B cell (primary cell): ENCODE data around the gene CLDN6. TPM values are rescaled to one million over a fixed set of nuclear protein-coding genes. Genes with fewer than 3 reads are reported as not detected.
A peak's percentile ranks its signal among the peaks of the same experiment; 100 is the strongest.

ENCODE experiments used
- ATAC-seq: fragments of 200-7000 bp; cut with Tn5 transposase; one replicate; pipeline ENCODE4 v1.10.0; 2021; ENCODE audit warnings: low read depth, mild to moderate bottlenecking, moderate number of reproducible peaks, moderate library complexity
- CTCF ChIA-PET: fragments of 350-600 bp; sonication (Branson Sonifier 250); formaldehyde crosslinking; loops from one replicate; lab custom pipeline; 2021; ENCODE audit warnings: antibody characterized with exemption, inconsistent platforms; lab: Charles Lee
- POLR2A ChIA-PET: fragments of 350-600 bp; sonication (Branson Sonifier 250); formaldehyde crosslinking; loops from one replicate; lab custom pipeline; 2021; ENCODE audit warnings: antibody characterized with exemption; lab: Charles Lee
- DNase-seq: peaks from one replicate; pipeline ENCODE4 v3.0.0; 2013
- H2AFZ ChIP-seq: 2 replicates; pipeline ENCODE4 v1.6.1; 2012; ENCODE audit warnings: mild to moderate bottlenecking, low read depth, low read length; ENCODE audit not compliant: insufficient read depth, poor library complexity, severe bottlenecking
- H3K27ac ChIP-seq, 2 donors: 1 replicate in 1 of 2; 2 replicates in 1 of 2; pipeline ENCODE4 v1.5.1; 2012 to 2013; ENCODE audit warnings: low read length in 2 of 2, mild to moderate bottlenecking in 2 of 2, moderate library complexity in 1 of 2
- H3K27me3 ChIP-seq, 4 experiments: fragments of 200-600 bp in 1 of 4; sonication (generic) in 1 of 4; replicated peaks in 1 of 4; 1 replicate in 2 of 4; 2 replicates in 2 of 4; pipeline versions ENCODE4 v1.6.1 to v1.7.0; 2013 to 2016; ENCODE audit warnings: low read length in 3 of 4, mild to moderate bottlenecking in 2 of 4, mixed read lengths in 1 of 4, moderate library complexity in 1 of 4; ENCODE audit not compliant: insufficient read depth in 4 of 4, control insufficient read depth in 3 of 4; ENCODE audit errors: control extremely low read depth in 1 of 4
- H3K36me3 ChIP-seq, 2 experiments: replicated peaks in 1 of 2; 1 replicate in 1 of 2; 2 replicates in 1 of 2; pipeline versions ENCODE4 v1.6.1 to v1.7.1; 2013; ENCODE audit warnings: low read length in 1 of 2; ENCODE audit not compliant: insufficient read depth in 2 of 2, control insufficient read depth in 1 of 2; ENCODE audit errors: control extremely low read depth in 1 of 2, extremely low read depth in 1 of 2
- H3K4me1 ChIP-seq, 2 donors: fragments of 200-600 bp in 1 of 2; sonication (generic) in 1 of 2; 1 replicate in 1 of 2; 2 replicates in 1 of 2; pipeline versions ENCODE4 v1.5.1 to v1.6.1; 2013 to 2017; ENCODE audit warnings: low read length in 2 of 2; ENCODE audit not compliant: control insufficient read depth in 2 of 2, insufficient read depth in 2 of 2
- H3K4me2 ChIP-seq: replicated peaks from 2 replicates; pipeline ENCODE3; 2012; ENCODE audit warnings: mild to moderate bottlenecking, low read depth, low read length; ENCODE audit not compliant: poor library complexity, severe bottlenecking
- H3K4me3 ChIP-seq, 5 experiments: fragments of 200-600 bp in 1 of 5; sonication (generic) in 1 of 5; 1 replicate in 3 of 5; 2 replicates in 2 of 5; pipeline versions ENCODE4 v1.5.1 to v1.7.0; 2011 to 2016; ENCODE audit warnings: low read length in 4 of 5, mild to moderate bottlenecking in 4 of 5, low read depth in 2 of 5, control low read depth in 1 of 5, moderate library complexity in 1 of 5; ENCODE audit not compliant: insufficient read depth in 1 of 5; ENCODE audit errors: control extremely low read depth in 1 of 5, extremely low read depth in 1 of 5
- H3K79me2 ChIP-seq: fragments of 200-600 bp; sonication (generic); one replicate; pipeline ENCODE4 v1.6.0; 2016; ENCODE audit warnings: low read length; ENCODE audit not compliant: control insufficient read depth, insufficient read depth
- H3K9ac ChIP-seq: fragments of 200-600 bp; sonication (generic); 2 replicates; pipeline ENCODE4 v1.6.1; 2017; ENCODE audit warnings: mild to moderate bottlenecking, low read length, moderate library complexity
- H3K9me3 ChIP-seq, 3 donors: one replicate each; pipeline versions ENCODE4 v1.6.1 to v1.7.1; 2013; ENCODE audit warnings: low read length in 2 of 3; ENCODE audit not compliant: control insufficient read depth in 2 of 3, insufficient read depth in 1 of 3; ENCODE audit errors: control extremely low read depth in 1 of 3
- H4K20me1 ChIP-seq: 2 replicates; pipeline ENCODE4 v1.6.0; 2012; ENCODE audit warnings: mild to moderate bottlenecking, low read length; ENCODE audit not compliant: insufficient read depth, control insufficient read depth, poor library complexity, severe bottlenecking
- H3K27ac Mint-ChIP-seq: one replicate; pipeline ENCODE4 v1.8.0; 2021; ENCODE audit warnings: mixed read lengths
- H3K27me3 Mint-ChIP-seq: one replicate; pipeline ENCODE4 v1.8.0; 2021; ENCODE audit warnings: mixed read lengths
- H3K4me1 Mint-ChIP-seq: one replicate; pipeline ENCODE4 v1.8.0; 2021; ENCODE audit warnings: mixed read lengths
- H3K4me3 Mint-ChIP-seq: one replicate; pipeline ENCODE4 v1.8.0; 2021; ENCODE audit warnings: mixed read lengths
- H3K9me3 Mint-ChIP-seq: one replicate; pipeline ENCODE4 v1.8.0; 2022; ENCODE audit warnings: mixed read lengths; ENCODE audit not compliant: insufficient read depth
- CTCF ChIP-seq: fragments of 200-600 bp; IDR thresholded peaks from one replicate; pipeline ENCODE4 v1.8.0; 2022; ENCODE audit warnings: antibody characterized with exemption, mild to moderate bottlenecking
- EZH2 ChIP-seq: IDR thresholded peaks from 2 replicates; pipeline ENCODE4 v1.6.1; 2012; ENCODE audit warnings: borderline replicate concordance, low read depth, mild to moderate bottlenecking, moderate library complexity, low read length; ENCODE audit not compliant: insufficient read depth, poor library complexity, severe bottlenecking
- WGBS: methylation state at CpG from one replicate; pipeline ENCODE4 v1.1.5; 2013; ENCODE audit warnings: missing lambda C conversion rate; ENCODE audit not compliant: insufficient coverage; 5-methylcytosine and 5-hydroxymethylcytosine counted together
- intact Hi-C: fragments of 100-400 bp; cut with micrococcal nuclease; formaldehyde crosslinking; loops from one replicate; pipeline ENCODE4 v1.10.0; 2022
- polyA plus RNA-seq: library from polyadenylated mRNA; depleted of rRNA; stranded (reverse); fragments of >200 nt; gene quantifications from 2 replicates; pipeline ENCODE4 v1.2.3, GENCODE V29; 2012
- total RNA-seq, 2 donors: library from RNA; stranded (reverse); fragments of 120-200 nt in 1 of 2; gene quantifications; 1 replicate in 1 of 2; 2 replicates in 1 of 2; pipeline versions ENCODE4 v1.2.3 to v1.2.4, GENCODE V29; 2013 to 2022

CLDN6 gene
- total and polyA plus RNA-seq, 2 donors (not counting 1 experiment from before 2014, with no cell fraction given) = not detected

- Histone ChIP-seq H3K36me3 (no peaks in the 10 kb centered on the region), H3K4me2 (peak overlapping the region; percentile 99), H3K4me3 (peak overlapping the region in 2 of 5 experiments; percentile 29 to 37), H3K27me3 (peaks cover 0 to 62% (median 19%) of the 10 kb centered on the region in 4 experiments), H3K9me3 (peaks cover 0 to 28% (median 0%) of the 10 kb centered on the region in 3 donors), H3K79me2 (no peaks in the 10 kb centered on the region), H2AFZ (peak overlapping the region; percentile 49), H3K4me1 (peaks cover 70 to 73% of the 10 kb centered on the region in 2 donors), H4K20me1 (peaks cover 34% of the 10 kb centered on the region), H3K27ac (no peak overlapping the region), H3K9ac (peak overlapping the region; percentile 35)
- H3K27ac Mint-ChIP-seq = no peak overlapping the region
- ChIA-PET POLR2A (interaction anchor here (0.6 to 2.0 kb wide), 2 partner anchors 13 to 434 kb away, joined by 10 read pairs; partner anchors contain the start of gene PKMYT1), CTCF (interaction anchor here (1.3 to 2.3 kb wide), 3 partner anchors 10 to 61 kb away, joined by 4 to 7 read pairs (median 5); no protein-coding TSS in a partner anchor)
- H3K27me3 Mint-ChIP-seq = peaks cover 16% of the 10 kb centered on the region
- 18% methylated on average over 51 of the region's 51 CpGs for WGBS
- intact Hi-C loops = loop anchor here (5.0 kb wide), 1 partner anchor 55 kb away; the partner anchor contains the start of genes HCFC1R1, THOC6 and TNFRSF12A
- H3K4me3 Mint-ChIP-seq = peak overlapping the region; percentile 62
- ATAC-seq (no peak), DNase-seq (no peak)
- H3K9me3 Mint-ChIP-seq = no peaks in the 10 kb centered on the region
- peaks cover 33% of the 10 kb centered on the region for H3K4me1 Mint-ChIP-seq
- TF ChIP-seq CTCF (no peak), EZH2 (no peak)
Observed at GRCh38 chr16:2967211-2967631, 50.8 kb downstream of the CLDN6 start.

GRCh38 chr16:2966808-2967191 lies 51.2 kb downstream of the CLDN6 start:
- peaks cover 74 to 76% of the 10 kb centered on the region in 2 donors for H3K4me1 ChIP-seq
- ChIA-PET CTCF (interaction anchor here (1.3 to 2.3 kb wide), 3 partner anchors 10 to 61 kb away, joined by 4 to 7 read pairs (median 5); no protein-coding TSS in a partner anchor), POLR2A (interaction anchor here (0.6 to 2.0 kb wide), 2 partner anchors 14 to 434 kb away, joined by 10 read pairs; partner anchors contain the start of gene PKMYT1)
- intact Hi-C loops = loop anchor here (5.0 kb wide), 1 partner anchor 56 kb away; the partner anchor contains the start of genes HCFC1R1, THOC6 and TNFRSF12A
- H4K20me1 ChIP-seq = peaks cover 34% of the 10 kb centered on the region
- peak overlapping the region; percentile 49 for H2AFZ ChIP-seq
- no peaks in the 10 kb centered on the region for H3K36me3 ChIP-seq
- peak overlapping the region in 2 of 5 experiments; percentile 29 to 37 for H3K4me3 ChIP-seq
- no peaks in the 10 kb centered on the region for H3K79me2 ChIP-seq
- TF ChIP-seq EZH2 (no peak), CTCF (no peak)
- DNase-seq = peak; percentile 62
- peaks cover 0 to 28% (median 0%) of the 10 kb centered on the region in 3 donors for H3K9me3 ChIP-seq
- no peak overlapping the region for H3K4me3 Mint-ChIP-seq
- H3K27me3 ChIP-seq = peaks cover 0 to 66% (median 20%) of the 10 kb centered on the region in 4 experiments
- no peaks in the 10 kb centered on the region for H3K9me3 Mint-ChIP-seq
- no peak overlapping the region for H3K27ac ChIP-seq
- H3K27me3 Mint-ChIP-seq = peaks cover 13% of the 10 kb centered on the region
- ATAC-seq = no peak
- peaks cover 37% of the 10 kb centered on the region for H3K4me1 Mint-ChIP-seq
- 10% methylated on average over 46 of the region's 46 CpGs for WGBS
- peak overlapping the region; percentile 35 for H3K9ac ChIP-seq
- H3K4me2 ChIP-seq = peak overlapping the region; percentile 99
- no peak overlapping the region for H3K27ac Mint-ChIP-seq
